DMS153 treated with DMSO at 0.1 percent for 48 hours (cell line): ENCODE data around the gene CYP46A1.
"Not testable (repeated sequence)": the region's sequence is repeated elsewhere in the genome, so short reads cannot be mapped to it uniquely, and the experiment has no call there.

ENCODE experiments used
- DNase-seq: peaks from one replicate; lab custom pipeline; 2025; ENCODE audit not compliant: unreplicated experiment; lab: John Stamatoyannopoulos, UW

Gene CYP46A1

DNA sequence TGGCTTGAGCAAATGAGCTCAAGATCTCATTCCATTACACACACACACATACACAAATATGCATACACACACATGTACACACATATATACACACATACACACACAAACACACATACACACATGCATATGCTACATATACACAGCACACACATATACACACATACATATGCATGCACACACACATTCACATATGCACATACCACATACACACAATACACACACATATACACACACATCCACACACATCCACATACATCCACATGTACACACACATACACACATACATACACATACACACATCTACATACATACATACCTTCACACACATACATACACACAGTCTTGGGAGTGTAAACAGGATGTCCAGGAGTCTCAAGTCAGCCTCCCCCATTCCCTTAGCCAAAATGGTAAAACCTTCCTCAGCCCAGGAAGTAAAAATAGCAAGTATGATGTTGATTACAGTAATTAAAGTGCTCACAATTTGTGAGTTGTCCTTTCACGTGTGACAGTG is 26.4 kb upstream of the CYP46A1 start:
- DNase-seq, result no peak

DNA sequence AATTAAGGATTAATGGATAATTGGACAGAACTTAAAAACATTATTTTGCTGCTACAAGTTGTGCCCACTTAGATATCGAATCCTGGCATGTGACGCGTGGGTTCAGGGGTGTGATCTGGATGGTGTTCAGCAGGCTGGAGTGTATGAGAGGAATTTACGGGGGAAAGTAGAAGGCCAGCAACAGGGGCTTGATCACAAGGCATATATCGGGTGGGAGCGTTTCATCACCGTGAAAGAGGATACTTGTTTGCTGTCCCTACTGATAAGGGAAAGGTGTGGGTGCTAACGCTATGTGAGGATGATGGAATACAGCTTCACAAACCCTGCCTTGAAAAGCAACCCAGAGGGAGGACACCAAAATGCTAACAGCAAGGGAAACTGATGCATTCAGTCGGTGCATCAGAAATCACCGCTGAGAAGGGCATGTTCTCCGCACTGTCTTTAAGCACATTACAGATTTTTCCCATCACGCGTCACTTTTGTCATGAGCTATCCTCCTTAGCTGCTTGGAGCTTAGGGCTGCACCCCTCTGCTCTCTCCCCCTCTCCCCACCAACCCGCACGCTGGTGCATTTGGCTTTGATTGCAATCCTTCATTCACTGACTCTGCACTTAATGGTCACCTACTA is 25.8 kb upstream of the CYP46A1 start:
- no peak for DNase-seq

GRCh38 chr14:99659333-99659741 is 24.8 kb upstream of the CYP46A1 start:
- no peak for DNase-seq

DNA sequence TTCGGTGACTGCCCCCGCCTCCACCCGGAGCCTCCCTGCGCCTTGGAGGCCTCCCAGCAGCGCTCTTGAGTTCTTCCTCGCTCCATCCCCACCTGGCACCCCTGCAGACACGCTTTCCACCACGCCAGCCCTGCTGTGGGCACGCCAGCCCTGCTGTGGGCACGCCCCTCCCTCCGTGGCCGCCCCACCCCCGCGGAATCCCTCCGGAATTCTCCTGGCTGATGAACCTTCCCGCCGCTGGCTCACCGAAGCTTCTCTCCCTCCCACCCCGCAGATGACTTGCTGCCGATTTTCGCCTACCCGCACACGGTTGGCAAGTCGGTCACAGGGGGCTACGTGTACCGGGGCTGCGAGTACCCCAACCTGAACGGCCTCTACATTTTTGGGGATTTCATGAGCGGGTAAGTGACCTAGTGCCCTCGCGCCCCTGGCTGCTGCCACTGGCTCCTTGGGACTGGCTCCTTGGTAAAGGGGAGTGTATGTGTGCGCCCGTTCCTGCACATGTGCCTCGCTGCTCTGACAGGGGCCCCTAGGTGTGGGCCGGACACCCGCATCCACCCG is 24.0 kb upstream of the CYP46A1 start:
- no peak for DNase-seq

- DNase-seq, result no peak
These were observed 23.3 kb upstream of the CYP46A1 start for GRCh38 chr14:99660794-99661193.

- DNase-seq, result not testable (repeated sequence)
These were observed 22.9 kb upstream of the CYP46A1 start for GRCh38 chr14:99661206-99661605.

DNA sequence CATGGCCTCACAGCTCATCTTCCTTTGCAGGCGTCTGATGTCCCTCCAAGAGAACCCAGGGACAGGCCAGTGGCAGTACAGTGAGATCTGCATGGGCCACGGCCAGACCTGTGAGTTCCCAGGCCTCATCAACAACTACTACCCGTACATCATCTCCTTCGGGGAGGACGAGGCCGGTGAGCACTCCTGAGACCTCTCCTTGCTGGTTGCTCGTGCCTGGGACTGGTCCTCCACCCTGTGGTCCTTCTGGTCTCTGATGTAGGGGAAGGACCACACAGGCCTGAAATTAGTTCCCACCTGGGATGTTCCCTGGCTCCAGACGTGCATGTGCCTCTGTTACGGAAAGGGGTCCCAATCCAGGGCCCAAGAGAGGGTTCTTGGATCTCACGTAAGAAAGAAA is 21.3 kb upstream of the CYP46A1 start:
- DNase-seq, result no peak

- no peak for DNase-seq
These were observed 20.6 kb upstream of the CYP46A1 start for GRCh38 chr14:99663386-99664057.

DNA sequence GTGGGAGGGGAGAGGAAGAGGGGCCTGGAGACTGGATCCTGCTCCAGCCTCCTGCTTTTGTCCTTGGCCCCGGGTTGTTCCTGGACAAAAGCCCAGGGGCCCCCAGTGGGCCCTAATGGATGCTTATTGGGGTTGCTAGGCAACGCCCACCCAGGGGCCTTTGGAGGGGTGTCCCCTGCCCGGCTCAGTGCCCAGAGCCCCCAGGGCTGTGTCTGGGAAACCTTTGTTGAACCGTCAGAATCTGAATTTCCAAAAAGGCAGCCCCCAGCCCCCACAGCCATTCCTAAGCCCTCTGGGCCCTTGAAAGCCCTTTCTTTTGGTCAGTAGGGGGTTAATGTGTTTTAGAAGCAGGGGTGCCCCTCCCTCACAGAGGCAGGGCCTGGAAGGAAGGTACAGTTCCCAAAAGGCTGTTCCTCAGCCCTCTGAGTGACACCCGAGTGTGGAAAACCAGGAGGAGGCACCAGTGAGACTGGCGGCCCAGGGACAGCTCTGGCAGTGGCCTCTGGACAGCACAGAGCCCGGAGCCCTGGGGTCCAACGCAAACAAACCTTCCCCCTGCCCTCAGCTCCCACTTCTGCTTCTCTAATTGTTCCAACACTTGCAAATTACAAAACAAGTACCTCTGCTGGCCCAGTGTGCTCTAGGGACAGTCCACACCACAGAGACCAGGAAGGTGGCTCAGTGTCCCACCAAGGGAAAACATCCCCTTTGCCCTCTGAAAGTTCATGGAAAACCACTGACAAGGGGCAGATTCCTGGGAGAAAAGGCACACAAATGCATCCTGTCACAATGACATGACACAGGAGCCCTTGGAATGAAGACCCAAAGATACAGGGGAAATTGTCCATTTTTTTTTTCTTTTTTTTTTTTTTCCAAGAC is 19.8 kb upstream of the CYP46A1 start:
- no peak for DNase-seq

- no peak for DNase-seq
These were observed 19.2 kb upstream of the CYP46A1 start for GRCh38 chr14:99664937-99665273.

- DNase-seq, result no peak
These were observed 17.6 kb upstream of the CYP46A1 start for GRCh38 chr14:99666533-99666932.

DNA sequence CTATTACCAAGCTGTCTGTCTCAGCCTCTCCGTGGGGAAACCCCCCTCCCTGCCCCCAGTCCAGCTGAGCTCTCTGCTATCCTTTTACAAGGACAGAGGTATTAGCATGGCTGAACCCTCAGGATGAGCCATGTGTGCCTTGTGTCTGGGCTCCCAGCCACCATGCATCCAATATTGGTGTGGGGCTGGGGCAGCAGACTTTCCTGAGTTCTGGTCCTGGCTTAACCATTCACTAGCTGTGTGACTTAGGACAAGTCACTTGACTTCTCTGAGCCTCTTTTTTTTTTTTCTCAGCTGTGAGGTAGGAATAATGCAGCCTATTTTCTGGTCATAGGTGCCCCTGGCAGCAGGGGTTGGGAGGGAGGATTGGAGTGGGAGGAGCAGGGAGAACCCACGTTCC is 17.1 kb upstream of the CYP46A1 start:
- no peak for DNase-seq

GRCh38 chr14:99667821-99668220 is 16.3 kb upstream of the CYP46A1 start:
- DNase-seq, result no peak

- no peak for DNase-seq
These were observed 15.5 kb upstream of the CYP46A1 start for GRCh38 chr14:99668307-99669295.

DNA sequence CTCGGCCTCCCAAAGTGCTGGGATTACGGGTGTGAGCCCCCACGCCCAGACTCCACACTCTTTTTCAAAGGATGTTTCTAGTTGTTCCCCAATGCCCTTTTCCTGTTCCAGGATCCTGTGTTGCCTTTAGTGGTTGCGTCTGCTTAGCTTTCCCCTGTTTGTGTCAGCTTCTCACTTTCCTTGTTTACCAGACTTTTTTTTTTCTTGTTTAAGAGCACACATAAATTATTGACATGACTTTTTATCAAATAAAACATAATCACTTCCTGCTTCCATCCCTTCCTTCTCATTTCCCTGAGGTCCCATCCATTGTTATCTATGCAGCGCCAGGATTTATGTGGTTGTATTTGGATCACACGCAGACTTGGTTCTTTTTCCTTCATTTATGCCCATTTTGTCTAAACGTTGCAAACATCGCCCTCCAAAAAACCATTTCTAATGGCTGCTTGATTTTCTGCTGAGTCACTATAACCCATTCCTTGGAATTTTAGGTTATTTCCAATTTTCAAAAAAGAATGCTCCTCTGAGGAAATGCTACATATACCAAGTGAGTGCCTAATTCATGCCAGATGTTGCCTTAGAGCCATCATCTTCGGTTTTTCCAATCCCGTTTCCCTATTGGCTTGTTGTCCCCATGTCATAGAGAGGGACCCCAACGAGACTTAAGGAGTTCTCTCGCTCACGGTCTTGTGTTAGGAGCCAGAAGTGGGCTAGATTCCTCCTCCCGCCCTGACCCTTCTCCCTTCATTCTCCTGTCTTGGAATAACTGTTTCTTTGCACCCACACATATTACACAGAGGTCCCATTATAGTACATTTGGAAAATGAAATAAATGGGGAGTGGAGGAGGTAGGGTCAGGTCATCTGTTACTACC is 13.5 kb upstream of the CYP46A1 start:
- no peak for DNase-seq

DNA sequence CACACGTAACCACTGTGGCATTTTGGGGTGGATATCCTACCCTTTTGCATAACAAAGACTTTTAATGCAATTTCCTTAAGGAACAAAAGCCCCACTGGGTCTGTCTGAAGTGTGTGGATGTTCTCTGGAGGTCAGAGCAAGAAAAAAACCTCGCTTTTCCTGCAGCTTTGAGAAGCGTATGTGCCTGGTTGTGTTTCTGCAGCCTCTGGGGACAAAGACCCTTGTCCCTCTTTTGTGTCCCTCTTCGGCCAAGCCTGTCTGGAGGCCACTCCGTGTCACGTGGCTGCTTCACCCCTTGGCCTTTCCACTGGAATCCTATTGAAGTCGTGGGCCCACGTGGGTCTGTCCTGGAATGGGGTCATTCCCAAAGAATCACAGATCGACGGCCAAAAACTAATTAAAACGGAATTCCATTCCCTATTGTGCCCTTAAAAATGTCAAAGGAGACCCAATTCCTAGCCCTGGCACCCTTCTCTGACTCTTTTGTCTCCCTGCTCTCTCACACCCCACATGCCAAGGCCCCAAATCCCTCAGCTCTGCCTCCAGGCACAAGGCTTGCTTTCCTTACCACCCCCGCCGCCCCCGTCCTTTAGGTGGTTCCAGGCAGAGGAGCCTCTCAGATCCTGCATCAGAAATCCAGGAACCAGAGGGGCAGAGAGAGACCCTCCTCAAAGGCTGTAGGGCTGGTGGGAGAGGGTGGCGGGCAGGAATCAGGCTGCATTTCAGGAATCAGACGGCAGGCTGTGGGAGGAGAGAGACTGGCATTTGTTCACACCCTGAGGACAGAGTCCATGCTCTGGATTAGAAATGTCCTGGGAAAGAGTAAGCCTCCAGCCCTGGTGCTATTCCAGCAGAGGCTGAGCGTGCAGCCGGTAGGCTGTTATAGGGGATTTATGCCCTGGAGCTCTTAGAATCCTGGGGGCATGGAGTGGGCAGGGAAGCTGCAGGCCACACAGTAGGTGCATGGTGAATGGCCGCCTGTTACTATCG is 12.6 kb upstream of the CYP46A1 start:
- no peak for DNase-seq

DNA sequence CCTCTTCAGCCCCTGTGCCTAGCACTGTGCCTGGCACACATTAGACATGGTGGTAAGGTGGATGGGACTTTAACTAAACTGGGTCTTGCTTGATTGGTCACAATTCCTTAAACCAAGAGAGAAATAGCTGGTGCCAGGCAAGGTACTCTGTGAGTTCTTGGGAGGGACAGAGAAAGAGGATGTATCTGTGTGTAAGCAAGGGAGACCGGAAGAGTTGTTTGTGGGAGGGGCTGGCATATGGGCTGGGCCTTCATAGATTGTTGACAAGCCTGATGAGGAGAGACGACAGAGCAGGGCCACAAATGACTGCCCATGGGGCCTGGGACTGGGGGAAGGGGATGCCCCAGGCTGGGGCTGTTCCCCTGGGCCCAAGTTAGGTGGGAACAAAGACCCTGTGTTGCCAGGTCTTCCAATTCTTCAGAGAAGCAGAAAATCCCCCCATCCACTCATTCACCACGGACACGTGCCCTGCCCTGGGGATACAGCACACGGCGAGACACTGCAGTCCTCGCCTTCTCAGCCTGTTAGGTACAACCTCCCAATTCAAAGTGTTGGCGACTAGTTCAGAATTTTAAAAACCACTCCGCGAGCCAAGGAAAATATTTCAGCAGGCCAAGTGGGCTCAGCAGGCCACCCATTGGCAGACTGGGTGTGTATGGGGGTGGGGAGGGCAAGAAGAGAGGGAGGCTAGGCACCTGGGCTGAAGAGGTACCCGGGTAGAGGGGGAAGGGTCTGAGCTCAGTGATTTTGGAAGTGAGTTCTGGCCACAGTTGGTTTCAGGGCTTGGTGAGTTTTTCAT is 11.4 kb upstream of the CYP46A1 start:
- DNase-seq, result no peak
